ENCODE measurements around the gene SLC27A1.
"Not testable (repeated sequence)": the region's sequence is repeated elsewhere in the genome, so short reads cannot be mapped to it uniquely, and the experiment has no call there.

SLC27A1 gene

DNA sequence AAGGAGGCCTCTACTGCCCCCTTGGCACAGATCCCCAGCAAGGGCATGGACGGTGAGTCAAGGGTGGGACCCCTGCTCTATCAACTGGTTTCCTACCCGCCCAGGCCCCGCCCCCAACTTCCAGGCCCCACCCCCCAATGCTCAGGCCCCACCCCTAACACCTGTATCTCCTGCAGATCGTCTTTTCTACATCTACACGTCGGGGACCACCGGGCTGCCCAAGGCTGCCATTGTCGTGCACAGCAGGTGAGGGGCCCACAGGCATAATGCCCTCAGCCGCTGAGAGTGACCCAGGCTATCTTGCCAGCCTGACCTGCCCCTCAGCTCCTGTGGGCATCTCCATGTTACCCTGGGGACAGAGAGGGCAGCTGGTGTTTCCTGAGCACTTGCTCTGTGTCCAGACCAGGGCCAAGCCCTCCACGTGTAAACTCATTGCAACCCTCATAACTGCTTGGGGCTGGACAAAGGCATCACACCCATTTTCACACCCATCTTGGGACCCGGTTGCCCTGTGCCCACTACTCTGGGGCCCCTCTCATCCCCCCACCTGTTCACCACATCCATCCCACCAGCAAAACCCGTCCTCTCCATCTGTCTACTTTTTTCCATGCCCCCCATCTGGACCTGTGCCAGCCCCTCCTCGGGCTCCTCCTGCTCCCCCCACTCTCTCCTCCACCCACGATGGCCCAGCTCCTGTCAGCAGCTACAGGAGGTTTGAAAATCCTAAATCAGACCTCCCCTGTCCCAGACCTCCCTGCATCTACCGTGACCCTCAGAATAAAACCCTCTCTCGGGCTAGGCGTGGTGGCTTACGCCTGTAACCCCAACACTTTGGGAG is 17.2 kb downstream of the SLC27A1 start:
- DNase-seq: no peak

DNA sequence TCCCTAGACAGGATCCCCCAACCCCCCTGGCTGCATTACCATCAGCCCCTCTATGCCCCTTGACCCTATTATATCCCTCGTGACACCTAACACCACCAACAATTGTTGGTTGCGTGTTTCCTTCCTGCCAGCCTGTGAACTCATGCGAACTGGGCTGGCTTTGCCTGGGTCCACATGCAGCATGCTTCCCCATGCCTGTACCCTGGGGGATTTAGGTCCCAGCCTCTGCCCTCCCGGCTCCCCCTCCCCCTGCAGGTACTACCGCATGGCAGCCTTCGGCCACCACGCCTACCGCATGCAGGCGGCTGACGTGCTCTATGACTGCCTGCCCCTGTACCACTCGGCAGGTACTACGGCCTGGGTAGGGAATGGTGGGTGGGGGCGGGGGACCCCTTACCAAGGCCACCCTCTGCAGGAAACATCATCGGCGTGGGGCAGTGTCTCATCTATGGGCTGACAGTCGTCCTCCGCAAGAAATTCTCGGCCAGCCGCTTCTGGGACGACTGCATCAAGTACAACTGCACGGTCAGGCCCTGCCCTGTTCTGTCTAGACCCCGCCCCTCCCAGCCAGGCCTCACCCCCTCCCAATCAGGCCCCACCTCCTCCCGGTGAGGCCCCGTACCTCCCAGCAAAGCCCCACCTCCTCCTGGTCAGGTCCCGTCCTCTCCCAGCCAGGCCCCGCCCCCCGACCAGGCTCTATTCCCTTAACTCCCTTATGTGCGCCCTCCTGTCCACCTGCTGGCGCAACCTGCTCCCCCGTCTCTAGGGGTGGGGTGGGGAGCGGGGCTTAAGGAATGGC is 18.5 kb downstream of the SLC27A1 start:
- peak; percentile 80 for DNase-seq

DNA sequence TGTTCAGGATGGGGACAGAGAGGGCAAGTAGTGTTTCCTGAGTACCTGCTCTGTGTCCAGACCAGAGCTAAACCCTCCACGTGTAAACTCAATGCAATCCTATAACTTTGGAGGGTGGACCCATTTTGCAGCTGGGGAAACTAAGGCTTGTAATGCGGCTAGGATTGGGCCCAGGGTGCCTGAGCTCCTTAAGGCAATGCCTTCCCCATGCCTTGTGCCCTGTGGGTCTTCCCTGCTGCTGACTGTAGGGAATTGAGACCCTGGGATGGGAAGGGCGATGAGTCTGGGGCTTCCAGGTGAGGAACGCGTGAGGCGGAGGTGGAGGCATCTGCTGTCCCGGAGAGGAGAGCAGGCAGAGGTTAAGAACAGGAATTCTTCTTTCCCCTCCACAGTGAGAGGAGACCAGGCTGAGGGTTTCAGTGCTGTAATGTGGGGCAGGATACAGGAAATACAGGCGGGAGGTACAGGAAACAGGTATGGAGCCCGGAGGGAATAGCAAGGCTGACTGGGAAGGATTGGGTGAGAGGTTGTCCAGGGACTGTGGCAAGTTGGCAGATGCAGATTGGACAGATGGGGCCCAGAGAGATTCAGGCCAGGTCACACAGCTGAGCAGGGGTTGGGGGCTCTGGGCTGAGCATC is 19.2 kb downstream of the SLC27A1 start:
- no peak for DNase-seq

DNA sequence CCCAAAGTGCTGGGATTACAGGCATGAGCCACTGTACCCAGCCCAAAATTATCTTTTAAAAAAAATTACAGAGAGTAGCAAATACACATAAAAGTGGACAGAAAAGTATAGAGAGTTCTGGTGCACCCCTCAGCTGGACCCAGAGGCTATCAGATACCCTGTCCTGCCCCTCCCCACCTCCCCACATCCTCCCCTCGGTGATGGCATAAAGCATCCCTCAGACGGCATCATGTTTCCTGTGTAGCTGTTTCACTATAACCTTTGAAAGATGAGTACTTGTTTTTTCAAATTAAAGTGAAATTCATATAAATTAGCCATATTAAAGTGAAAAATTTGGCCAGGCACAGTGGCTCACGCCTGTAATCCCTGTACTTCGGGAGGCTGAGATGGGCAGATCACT is 20.1 kb downstream of the SLC27A1 start:
- no peak for DNase-seq

DNA sequence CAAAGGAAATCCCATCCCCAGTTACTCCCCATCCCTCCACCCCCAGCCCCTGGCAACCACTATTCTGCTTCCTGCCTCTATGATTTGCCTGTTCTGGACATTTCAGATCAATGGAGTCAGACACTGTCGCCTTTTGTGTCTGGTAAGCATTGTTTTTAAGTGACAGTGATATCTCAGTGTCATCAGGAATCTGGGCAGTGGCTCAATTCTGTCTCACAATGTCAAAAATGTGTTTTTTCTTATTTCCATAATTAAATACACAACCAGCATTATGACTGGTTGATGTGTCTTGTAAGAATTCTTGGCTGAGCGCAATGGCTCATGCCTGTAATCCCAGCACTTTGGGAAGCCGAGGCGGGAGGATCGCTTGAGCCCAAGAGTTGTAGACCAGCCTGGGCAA is 21.0 kb downstream of the SLC27A1 start:
- no peak for DNase-seq

DNA sequence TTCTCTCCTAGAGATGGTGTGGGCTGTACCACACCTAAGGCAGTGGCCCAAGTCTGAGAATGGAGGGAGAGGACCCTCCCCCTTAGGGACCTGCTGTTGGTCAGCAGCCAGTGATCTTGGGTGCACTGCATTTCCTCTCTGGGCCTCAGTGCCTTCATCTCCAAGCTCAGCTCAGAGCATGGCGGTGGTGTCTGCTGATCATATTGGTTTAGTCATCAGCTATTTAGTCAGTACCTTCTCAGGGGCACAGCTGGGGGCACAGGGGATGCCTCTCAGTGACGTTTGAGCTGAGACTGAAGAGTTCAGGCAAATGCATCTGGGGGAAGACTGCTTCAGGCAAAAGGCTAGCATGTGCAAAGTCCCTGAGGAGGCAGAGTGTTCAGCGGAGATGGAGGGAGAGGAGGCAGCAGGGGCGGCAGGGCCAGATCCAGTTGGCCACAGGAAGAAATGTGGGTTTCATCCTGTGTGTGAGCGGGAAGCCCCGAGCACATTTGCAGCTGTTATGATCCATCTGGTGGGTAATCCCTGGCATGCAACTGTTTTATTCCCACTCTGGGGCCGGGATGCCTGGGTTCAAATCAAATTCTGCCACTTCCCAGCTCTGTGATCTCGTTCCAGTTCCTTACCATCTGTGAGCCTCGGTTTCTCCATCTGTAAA is 25.4 kb downstream of the SLC27A1 start:
- DNase-seq: no peak

DNA sequence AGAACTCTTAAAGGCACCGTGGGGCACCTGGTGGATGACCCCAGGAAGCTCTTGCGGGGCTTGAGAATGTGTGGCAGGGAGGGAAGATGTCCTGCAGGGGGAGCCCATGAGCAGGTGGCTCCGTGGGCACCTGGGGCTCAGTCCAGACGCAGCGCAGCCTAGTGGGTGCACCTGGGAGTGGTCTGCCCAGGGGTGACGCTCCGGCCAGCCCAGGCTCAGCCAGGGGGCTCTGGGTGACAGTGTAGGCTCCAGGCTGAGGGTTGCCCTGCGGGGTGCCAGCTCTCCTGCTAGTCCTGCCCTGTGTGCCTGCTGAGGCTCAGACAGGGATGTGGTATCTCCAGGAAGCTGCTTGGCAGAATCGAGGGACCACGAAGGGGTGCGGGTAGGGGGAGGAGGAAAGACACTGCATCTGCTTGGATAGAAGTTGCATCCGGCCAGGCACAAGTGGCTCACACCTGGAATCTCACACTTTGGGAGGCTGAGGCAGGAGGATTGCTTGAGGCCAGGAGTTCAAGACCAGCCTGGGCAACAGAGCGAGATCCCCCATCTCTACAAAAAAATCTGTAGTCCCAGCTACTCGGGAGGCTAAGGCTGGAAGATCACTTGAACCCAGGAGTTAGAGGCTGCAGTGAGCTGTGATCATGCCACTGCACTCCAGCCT is 26.1 kb downstream of the SLC27A1 start:
- DNase-seq: peak; percentile 91

DNA sequence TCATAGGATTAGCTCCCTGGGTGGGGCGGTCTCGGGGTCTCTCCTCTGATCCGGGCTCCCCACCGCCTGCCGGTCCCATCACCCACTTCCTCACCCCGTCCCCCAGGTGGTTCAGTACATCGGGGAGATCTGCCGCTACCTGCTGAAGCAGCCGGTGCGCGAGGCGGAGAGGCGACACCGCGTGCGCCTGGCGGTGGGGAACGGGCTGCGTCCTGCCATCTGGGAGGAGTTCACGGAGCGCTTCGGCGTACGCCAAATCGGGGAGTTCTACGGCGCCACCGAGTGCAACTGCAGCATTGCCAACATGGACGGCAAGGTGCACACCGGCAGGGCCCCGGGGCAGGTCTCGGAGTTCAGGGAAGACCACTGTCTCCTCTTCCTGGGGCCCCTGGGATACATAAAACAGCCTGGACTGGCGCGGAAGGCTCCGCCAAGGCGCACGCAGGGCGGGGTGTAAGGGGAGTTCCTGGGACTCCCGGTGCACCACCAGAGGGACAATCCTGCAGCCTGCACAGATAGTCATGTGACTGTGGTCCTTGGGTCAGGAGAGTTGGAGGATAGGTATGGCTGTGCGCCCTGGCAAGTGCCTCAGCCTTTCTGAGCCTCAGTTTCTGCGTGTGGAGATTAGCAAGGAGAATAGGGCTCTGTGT is 26.9 kb downstream of the SLC27A1 start:
- DNase-seq: no peak

DNA sequence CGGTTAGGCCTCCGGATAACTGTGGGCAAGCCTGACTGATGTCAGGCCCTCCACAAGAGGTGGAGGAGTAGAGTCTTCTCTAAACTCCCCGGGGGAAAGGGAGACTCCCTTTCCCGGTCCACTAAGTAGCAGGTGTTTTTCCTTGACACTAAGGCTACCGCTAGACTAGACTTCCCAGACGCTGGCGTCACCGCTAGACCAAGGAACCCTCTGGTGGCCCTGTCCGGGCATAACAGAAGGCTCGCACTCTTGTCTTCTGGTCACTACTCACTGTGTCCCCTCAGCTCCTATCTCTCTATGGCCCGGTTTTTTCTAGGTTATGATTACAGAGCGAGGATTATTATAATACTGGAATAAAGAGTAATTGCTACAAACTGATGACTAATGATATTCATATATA is 28.7 kb downstream of the SLC27A1 start:
- DNase-seq: not testable (repeated sequence)

DNA sequence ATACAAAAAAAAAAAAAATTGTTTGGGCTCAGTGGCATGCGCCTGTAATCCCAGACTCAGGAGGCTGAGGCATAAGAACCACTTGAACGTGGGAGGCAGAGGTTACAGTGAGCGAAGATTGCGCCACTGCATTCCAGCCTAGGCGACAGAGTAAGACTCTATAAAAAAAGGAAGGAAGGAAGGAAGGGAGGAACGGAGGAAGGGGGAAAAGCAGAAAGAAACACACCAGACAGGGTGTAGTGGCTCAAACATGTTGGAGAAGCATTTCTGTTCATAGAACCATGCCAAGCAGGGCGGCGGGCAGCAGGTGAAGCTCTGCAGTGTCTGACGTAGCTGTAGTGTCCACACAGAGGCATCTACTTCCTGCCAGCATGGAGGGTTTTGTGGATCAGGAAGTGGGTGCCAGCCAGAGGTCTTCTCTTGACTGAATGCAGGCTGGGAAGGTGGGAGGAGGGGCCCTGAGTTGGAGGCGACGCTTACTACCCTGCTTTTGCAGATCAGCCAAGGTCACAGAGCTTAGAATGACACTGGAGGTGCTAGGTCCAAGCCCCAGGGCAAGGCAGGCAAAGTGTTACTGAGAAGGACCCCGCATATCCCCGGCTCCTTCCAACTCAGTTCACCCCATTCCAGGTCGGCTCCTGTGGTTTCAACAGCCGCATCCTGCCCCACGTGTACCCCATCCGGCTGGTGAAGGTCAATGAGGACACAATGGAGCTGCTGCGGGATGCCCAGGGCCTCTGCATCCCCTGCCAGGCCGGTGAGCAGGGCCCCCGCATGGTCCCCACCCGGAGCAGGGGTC is 29.5 kb downstream of the SLC27A1 start:
- no peak for DNase-seq

DNA sequence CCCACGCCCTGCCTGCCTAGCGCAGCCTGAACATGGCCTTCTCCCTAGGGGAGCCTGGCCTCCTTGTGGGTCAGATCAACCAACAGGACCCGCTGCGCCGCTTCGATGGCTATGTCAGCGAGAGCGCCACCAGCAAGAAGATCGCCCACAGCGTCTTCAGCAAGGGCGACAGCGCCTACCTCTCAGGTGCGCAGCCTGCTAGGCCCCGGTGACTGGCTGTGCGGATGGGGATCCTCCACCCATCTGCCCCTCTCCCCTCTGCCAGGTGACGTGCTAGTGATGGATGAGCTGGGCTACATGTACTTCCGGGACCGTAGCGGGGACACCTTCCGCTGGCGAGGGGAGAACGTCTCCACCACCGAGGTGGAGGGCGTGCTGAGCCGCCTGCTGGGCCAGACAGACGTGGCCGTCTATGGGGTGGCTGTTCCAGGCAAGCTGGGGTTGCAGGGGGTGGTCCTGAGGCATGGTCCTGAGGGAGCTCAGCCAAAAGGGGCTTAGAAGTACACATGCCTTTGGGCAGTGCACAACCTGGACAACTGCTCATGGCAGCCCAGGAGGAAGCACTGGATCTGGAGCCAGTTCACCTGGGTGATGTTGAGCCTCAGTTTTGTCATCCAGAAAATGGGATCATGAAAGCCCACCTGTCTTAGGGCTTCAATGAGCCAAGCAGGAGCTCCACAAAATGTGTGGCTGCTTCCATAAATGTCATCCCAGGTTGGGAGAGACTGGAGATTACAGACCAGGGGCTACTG is 30.3 kb downstream of the SLC27A1 start:
- no peak for DNase-seq

DNA sequence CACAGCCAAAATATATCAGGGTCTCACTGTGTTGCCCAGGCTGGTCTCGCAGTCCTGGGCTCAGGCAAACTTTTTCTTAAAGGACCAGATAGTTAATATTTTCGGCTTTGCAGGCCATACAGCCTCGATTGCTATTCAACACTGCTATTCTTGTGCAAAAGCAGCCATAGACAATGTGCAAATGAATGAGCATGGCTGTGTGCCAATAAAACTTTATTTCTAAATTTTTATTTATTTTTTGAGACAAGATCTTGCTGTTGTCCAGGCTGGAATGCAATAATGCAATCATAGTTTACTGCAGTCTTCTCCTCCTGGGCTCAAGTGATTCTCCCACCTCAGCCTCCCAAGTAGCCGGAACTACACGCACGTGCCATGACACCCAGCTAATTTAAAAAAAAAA is 32.9 kb downstream of the SLC27A1 start:
- DNase-seq: no peak

DNA sequence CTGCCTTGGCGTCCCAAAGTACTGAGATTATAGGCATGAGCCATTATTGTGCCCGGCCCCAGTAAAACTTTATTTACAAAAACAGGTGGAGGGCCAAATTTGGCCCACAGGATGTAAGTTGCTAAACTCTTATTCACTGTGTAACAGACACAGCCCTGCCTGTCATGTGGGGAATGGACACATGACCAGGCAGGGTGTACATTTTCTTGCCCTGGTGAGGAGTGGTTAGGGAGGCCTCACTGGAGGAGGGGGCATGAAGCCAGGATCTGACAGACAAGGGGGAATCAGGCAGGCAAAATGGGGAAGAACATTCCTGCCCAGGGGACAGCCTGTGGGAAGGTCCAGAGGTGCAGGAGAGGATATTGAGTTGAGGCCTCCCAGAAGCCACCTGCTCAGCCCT is 33.7 kb downstream of the SLC27A1 start:
- no peak for DNase-seq

DNA sequence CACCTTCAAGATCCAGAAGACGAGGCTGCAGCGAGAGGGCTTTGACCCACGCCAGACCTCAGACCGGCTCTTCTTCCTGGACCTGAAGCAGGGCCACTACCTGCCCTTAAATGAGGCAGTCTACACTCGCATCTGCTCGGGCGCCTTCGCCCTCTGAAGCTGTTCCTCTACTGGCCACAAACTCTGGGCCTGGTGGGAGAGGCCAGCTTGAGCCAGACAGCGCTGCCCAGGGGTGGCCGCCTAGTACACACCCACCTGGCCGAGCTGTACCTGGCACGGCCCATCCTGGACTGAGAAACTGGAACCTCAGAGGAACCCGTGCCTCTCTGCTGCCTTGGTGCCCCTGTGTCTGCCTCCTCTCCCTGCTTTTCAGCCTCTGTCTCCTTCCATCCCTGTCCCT is 34.1 kb downstream of the SLC27A1 start:
- DNase-seq: no peak

DNA sequence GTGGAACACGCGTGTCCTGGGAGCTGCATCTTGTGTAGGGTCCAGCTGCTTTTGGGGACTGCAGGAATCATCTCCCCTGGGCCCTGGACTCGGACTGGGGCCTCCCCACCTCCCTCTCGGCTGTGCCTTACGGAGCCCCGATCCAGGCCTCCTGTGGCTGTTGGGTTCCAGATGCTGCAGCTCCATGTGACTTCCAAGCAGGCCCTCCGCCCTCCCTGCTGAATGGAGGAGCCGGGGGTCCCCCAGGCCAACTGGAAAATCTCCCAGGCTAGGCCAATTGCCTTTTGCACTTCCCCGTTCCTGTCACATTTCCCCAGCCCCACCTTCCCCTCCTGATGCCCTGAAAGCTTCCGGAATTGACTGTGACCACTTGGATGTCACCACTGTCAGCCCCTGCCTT is 34.9 kb downstream of the SLC27A1 start:
- no peak for DNase-seq

DNA sequence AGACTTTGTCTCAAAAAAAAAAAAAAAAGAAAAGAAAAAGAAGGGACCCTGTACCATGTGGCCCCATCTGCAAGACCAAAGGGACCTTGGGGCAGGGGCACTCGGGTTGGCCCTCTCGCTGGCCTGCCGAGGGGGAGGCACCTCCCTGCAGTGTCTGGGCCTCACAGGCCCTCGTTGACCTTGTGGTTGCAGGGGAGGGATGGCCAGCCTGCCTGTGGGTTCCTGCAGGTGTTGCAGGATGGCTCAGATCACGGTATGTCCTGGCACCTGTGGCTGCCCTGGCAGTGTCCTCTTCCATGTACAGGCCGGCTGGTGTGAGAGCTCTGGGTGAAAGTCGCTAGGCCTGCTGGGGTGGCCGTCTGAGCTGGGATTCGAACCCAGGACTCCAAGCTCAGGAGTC is 36.4 kb downstream of the SLC27A1 start:
- DNase-seq: no peak

DNA sequence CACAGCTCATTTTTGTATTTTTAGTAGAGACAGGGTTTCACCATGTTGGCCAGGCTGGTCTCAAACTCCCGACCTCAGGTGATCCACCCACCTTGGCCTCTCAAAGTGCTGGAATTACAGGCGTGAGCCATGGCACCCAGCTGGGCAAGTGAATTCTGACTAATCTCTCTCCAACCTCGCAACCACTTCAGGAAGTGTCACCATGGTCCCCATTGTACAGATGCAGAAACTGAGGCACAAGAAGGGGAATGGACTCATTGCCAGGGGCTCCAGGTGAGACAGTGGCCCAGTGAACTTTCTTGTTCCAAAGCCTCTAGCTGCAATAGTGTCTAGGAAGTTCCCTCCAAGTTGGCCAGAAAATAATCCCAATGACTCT is 38.2 kb downstream of the SLC27A1 start:
- not testable (repeated sequence) for DNase-seq

DNA sequence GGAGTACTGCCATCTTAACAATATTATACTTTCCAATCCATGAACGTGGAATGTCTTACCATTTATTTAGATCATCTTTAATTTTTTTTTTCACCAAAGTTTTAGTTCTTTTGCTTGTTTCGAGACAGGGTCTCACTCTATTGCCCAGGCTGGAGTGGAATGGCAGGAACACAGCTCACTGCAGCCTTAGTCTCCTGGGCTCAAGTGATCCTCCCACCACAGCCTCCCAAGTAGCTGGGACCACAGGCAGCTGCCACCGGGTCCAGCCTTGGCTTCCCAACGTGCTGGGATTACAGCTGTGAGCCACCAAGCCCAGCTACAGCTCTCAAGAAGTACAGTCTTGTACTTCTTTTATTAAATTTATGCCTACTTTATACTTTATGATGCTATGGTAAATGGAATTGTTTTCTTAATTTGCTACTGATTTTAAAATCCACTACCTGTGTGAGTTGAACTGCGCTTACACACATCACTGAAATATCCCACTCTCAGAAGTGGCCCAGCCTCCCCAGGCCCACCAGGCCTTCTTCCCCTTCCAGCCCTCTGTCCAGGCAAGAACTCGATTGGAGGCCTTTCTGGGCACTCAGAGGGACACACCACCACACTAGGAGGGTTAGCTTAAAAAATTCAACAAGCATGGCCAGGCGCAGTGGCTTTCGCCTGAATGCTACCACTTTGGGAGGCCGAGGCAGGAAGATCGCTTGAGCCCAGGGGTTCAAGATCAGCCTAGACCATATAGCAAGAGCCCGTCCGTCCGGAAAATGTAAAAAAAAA is 40.1 kb downstream of the SLC27A1 start:
- no peak for DNase-seq

DNA sequence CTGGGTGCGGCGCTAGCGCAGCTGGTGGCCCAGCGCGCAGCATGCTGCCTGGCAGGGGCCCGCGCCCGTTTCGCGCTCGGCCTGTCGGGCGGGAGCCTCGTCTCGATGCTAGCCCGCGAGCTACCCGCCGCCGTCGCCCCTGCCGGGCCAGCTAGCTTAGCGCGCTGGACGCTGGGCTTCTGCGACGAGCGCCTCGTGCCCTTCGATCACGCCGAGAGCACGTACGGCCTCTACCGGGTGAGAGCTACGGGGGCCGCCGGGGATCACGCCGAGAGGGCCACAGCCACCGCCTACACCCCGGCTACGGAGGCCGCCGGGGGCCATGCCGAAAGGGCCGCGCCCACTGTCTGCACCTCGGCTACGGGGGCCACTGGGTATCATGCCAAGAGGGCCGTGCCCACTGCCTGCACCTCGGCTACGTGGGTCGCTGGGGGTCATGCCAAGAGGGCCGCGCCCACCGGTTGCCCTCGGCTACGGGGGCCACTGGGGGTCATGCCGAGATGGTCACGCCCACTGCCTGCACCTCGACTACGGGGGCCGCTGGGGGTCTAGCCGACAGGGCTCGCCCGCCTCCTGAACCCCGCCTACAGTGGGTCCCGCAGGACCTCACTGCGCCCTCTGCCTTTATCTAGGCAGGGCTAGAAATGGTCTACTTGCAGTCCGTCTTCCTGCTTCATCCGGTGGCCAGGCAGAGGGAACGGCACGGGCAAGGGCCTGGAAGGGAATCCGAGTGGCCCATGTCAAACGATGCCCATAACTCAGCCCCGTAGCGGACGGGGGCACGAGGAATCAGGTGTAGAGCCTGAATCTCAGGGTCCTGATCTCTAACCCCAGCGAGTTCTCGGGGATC is 41.6 kb downstream of the SLC27A1 start:
- peak; percentile 90 for DNase-seq

All from activated CD4-positive, alpha-beta T cell treated with anti-CD3 and anti-CD28 coated beads, Interleukin-10, Interleukin-2, amounts not matched to agents 100 ng/mL and 50 ng/mL, durations not matched to agents 16 hours and 8 hours (primary cell).